Duodenal mucosa (tissue), 2 donors: Measurements from ENCODE around the gene APBB2.

ENCODE experiments used
- H3K27ac ChIP-seq: one replicate; pipeline ENCODE4 v1.7.0; 2013; ENCODE audit warnings: low read depth, low read length
- H3K27me3 ChIP-seq, 2 donors: one replicate each; pipeline ENCODE4 v1.7.0; 2013; ENCODE audit warnings: low read length in 2 of 2, control low read depth in 1 of 2; ENCODE audit not compliant: insufficient read depth in 2 of 2, control insufficient read depth in 1 of 2
- H3K36me3 ChIP-seq, 2 donors: one replicate each; pipeline ENCODE4 v1.7.0; 2013; ENCODE audit warnings: low read length in 2 of 2, control low read depth in 1 of 2; ENCODE audit not compliant: insufficient read depth in 2 of 2, control insufficient read depth in 1 of 2
- H3K4me1 ChIP-seq, 2 donors: one replicate each; pipeline ENCODE4 v1.7.0; 2013; ENCODE audit warnings: low read length in 2 of 2, control low read depth in 1 of 2; ENCODE audit not compliant: insufficient read depth in 2 of 2, control insufficient read depth in 1 of 2
- H3K4me3 ChIP-seq, 2 donors: one replicate each; pipeline ENCODE4 v1.7.0; 2013; ENCODE audit warnings: low read length in 2 of 2, low read depth in 1 of 2
- H3K9ac ChIP-seq, 2 donors: one replicate each; pipeline ENCODE4 v1.7.0; 2013; ENCODE audit warnings: low read length in 2 of 2, low read depth in 1 of 2
- H3K9me3 ChIP-seq, 2 donors: one replicate each; pipeline ENCODE4 v1.7.0; 2013; ENCODE audit warnings: low read length in 2 of 2, control low read depth in 1 of 2; ENCODE audit not compliant: control insufficient read depth in 1 of 2

Gene APBB2

DNA sequence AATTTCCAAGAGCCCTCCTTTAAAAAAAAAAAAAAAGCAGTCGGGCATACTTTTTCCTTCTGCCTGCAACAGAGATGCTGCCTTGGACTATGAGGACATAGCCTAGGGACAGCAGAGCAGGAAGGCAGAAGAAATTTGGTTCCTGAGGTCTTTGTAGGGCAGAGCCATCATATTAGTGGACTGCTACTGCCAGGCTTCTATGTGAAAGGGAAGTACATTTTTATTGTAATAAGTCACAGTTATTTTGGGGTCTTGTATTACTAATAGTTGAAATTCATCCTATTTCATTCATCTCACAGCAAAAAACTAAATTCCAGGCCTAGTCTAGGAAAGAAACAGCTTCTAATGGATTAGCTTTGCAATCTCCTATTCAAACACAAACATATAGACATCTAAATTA lies 253.4 kb downstream of the APBB2 start:
- no peak overlapping the region for H3K27ac ChIP-seq
- H3K9me3 ChIP-seq: no peaks in the 10 kb centered on the region
- H3K9ac ChIP-seq: no peak overlapping the region
- H3K27me3 ChIP-seq: no peaks in the 10 kb centered on the region
- no peaks in the 10 kb centered on the region for H3K4me1 ChIP-seq
- H3K4me3 ChIP-seq: no peak overlapping the region
- no peaks in the 10 kb centered on the region for H3K36me3 ChIP-seq

DNA sequence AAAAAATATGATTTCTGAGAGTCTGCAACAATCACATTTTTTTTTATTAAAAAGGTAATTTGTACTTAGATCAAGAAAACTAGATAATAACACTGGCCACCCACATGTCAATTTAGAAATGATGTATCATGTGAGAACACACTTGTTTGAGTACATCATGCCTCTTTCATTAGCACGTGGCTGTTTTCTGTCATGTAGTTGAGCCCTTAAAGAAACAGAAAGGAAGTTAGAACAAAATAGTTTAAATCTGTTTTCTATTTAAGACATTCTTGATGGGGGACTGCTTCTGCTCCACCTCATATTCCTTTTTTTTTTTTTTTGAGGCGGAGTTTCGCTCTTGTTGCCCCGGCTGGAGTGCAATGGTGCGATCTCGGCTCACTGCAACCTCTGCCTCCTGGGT lies 257.1 kb downstream of the APBB2 start:
- no peak overlapping the region for H3K27ac ChIP-seq
- no peaks in the 10 kb centered on the region for H3K27me3 ChIP-seq
- no peaks in the 10 kb centered on the region for H3K4me1 ChIP-seq
- H3K36me3 ChIP-seq: no peaks in the 10 kb centered on the region
- H3K9ac ChIP-seq: no peak overlapping the region
- no peaks in the 10 kb centered on the region for H3K9me3 ChIP-seq
- no peak overlapping the region for H3K4me3 ChIP-seq

DNA sequence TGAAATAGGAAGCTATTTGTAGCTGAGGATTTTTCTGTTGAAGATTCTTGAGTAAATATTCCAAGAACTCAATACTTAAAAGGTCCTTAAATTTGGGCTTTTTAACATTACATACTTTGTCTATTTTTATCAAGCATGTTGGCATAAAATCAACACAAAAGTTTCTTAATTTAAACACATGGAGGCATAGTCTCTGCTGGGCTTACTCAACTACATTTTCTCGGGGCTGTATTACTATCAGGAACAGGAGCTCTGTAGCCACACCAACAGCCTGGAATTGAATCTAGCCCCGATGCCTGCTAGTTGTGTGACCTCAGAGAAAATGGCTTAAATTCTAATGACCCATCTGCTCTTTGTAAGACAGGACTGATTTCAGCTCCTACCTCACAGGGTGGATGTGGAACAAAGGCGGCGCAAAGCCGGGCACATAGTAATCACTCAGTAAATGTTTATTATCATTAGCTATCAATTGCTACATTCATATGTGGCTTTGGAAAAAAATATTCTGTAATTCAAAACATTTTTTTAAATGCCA lies 257.6 kb downstream of the APBB2 start:
- no peaks in the 10 kb centered on the region for H3K27me3 ChIP-seq
- H3K4me1 ChIP-seq: no peaks in the 10 kb centered on the region
- no peak overlapping the region for H3K27ac ChIP-seq
- H3K36me3 ChIP-seq: no peaks in the 10 kb centered on the region
- no peaks in the 10 kb centered on the region for H3K9me3 ChIP-seq
- no peak overlapping the region for H3K9ac ChIP-seq
- H3K4me3 ChIP-seq: no peak overlapping the region

DNA sequence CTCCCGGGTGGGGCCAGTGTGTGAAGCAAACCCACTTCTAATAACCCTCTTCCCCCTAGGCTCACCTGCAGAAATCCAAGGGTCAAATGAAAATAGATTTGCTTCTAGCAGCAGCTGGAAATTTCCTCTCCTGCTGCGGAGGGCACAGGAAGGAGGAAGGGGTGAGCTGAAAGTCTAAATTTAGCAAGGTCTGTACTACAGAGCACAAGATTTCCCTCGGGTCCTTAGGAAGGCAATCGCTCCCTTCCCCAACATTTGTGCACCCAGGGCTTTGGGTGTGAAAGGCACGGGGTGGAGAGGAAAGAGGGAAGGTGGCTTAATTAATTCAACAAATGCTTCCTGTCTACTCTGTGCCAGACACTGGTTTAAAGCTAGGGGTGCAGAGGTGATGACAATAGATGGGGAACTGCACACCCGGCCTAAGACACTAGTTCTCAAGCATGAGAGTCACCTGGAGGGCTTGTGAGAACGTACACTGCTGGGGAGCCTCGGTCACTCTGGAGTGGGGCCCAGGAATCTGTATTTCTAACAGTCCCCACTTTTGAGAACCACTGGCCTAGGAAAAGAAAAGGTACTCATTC lies 260.2 kb downstream of the APBB2 start:
- H3K36me3 ChIP-seq: no peaks in the 10 kb centered on the region
- no peaks in the 10 kb centered on the region for H3K9me3 ChIP-seq
- no peaks in the 10 kb centered on the region for H3K4me1 ChIP-seq
- no peak overlapping the region for H3K9ac ChIP-seq
- H3K4me3 ChIP-seq: no peak overlapping the region
- H3K27me3 ChIP-seq: no peaks in the 10 kb centered on the region
- peak overlapping the region; percentile 20 for H3K27ac ChIP-seq

DNA sequence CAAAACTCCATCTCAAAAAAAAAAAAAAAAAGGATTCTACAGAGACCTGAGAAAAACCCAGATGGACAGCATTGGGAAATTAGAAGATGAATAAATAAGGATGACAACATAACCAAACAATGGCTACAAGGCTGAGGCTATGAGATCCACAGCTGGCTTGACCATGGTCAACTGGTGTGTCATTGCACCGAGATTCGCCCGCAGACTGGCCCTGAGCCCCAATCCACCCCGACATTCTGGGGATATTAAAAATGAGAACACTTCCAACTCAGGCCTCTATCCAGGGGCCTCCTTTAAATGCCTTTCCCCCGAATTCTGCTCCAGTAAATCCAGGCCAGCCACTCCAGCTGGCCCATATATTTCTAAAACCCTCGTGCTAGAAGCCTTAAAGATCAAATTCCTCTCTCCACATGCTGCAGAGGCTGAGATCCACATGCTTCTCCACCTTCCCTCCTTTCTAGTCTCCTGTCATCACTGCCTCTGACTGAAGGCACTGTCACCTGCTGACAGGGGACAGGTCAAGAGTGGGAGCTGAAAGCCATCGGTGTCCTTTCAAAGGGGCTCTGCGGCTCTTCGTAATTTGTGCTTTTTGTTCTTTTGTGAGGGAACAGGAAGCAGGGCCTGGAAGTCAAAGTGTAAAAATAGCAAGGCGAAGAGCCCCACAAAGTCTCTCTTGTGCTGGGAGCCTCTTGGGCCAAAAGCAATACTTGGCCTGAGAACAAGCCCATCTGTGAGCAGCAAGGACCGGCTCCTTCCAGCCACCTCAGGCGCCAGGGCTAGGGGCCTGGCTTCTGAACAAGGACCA lies 260.9 kb downstream of the APBB2 start:
- Histone ChIP-seq H3K27ac (no peak overlapping the region), H3K27me3 (no peaks in the 10 kb centered on the region), H3K36me3 (no peaks in the 10 kb centered on the region), H3K4me3 (no peak overlapping the region), H3K4me1 (no peaks in the 10 kb centered on the region), H3K9ac (no peak overlapping the region), H3K9me3 (no peaks in the 10 kb centered on the region)

DNA sequence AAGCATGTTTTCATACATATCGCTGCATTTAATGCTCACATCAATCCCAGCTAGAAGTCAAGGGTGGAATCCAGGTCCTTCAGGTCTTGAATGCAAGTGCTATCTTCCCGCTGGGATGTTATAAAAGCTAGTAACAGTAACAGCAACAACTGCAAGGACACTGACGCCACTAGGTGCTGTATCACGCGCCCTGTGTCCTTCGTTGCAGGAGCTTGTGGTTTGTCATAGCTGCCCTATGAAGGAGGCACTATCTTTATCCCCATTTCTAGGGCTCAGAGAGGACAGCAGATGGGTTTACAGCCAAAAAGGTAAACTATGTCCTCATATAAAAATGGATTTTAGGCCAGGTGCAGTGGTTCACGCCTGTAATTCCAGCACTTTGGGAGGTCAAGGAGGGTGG lies 261.7 kb downstream of the APBB2 start:
- Histone ChIP-seq H3K9ac (no peak overlapping the region), H3K36me3 (no peaks in the 10 kb centered on the region), H3K4me3 (no peak overlapping the region), H3K27ac (no peak overlapping the region), H3K4me1 (no peaks in the 10 kb centered on the region), H3K9me3 (no peaks in the 10 kb centered on the region), H3K27me3 (no peaks in the 10 kb centered on the region)

DNA sequence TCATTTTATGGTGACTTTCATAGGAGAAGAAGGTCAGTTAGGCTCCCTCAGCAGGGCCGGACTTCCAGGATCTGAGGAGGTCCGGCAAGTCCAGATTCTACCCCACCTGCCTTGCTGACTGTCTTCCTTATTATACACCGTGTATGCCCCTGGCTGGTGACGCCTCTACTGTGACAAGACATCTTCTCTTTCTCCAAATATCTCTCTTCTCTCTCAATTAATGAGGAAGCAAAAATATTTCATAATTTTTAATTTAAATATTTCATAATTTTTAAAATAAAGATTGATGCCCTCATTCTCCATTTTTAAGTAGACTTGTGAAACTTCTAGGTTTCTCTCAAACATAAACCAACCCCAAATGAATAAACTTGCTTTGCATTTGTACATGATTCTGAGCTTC lies 262.1 kb downstream of the APBB2 start:
- Histone ChIP-seq H3K36me3 (no peaks in the 10 kb centered on the region), H3K27me3 (no peaks in the 10 kb centered on the region), H3K9me3 (no peaks in the 10 kb centered on the region), H3K9ac (no peak overlapping the region), H3K4me1 (no peaks in the 10 kb centered on the region), H3K4me3 (no peak overlapping the region), H3K27ac (no peak overlapping the region)

DNA sequence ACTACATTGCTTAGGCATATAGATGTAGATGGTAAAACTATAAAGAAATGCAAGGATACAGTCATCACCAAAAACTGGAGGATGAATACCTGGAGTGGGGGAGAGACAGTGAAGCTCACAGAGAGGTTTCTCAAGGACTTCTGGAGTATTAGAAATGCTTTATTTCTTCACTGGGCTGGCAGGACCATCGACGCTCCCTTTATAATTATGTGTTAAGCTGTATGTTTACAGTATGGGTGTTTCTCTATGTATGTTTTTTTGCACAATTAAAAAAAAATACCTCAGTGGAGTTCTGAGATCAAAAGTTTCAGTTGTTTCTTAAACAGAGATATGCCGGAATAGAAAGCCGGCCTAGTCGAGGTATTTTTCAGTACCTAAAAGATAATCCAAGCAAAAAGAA lies 263.3 kb downstream of the APBB2 start:
- Histone ChIP-seq H3K27me3 (no peaks in the 10 kb centered on the region), H3K4me3 (no peak overlapping the region), H3K4me1 (no peaks in the 10 kb centered on the region), H3K9me3 (no peaks in the 10 kb centered on the region), H3K9ac (no peak overlapping the region), H3K36me3 (no peaks in the 10 kb centered on the region), H3K27ac (no peak overlapping the region)

DNA sequence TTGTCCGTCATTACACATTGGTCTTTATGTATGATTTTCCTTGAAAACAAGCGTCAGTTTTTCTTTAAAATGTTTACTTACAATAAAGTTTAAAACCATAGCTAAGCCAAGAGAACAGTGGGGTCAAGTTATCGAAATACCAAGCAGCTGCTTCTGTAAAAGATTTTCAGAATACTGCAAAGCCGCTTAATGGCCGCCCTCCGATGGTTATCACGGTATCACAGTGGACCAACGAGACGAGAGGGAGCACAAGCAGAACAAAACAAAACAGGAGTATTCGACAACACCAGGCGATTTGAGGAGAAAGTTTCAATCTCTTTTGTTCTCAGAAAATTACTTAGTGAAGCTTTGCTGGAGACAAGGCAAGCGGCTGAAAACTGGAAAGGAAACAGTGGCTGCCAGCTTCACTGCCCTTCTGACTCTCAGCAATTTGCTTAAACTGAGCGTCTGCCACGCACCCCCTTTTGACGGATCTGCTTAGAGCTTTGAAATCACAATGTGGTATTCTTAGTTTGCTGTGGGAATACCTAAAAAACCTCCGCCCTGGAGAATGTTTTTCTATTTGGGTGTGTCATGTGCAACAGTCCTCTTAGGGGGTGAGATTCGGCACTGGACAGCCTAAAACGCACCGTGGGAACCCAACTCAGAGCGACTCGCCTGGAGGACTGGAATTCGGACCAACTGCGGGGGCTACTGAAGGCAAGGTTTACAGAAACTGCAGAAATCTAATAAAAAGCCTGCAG lies 264.8 kb downstream of the APBB2 start:
- H3K9ac ChIP-seq: no peak overlapping the region
- no peaks in the 10 kb centered on the region for H3K4me1 ChIP-seq
- H3K36me3 ChIP-seq: no peaks in the 10 kb centered on the region
- no peak overlapping the region for H3K4me3 ChIP-seq
- no peak overlapping the region for H3K27ac ChIP-seq
- no peaks in the 10 kb centered on the region for H3K27me3 ChIP-seq
- H3K9me3 ChIP-seq: no peaks in the 10 kb centered on the region

DNA sequence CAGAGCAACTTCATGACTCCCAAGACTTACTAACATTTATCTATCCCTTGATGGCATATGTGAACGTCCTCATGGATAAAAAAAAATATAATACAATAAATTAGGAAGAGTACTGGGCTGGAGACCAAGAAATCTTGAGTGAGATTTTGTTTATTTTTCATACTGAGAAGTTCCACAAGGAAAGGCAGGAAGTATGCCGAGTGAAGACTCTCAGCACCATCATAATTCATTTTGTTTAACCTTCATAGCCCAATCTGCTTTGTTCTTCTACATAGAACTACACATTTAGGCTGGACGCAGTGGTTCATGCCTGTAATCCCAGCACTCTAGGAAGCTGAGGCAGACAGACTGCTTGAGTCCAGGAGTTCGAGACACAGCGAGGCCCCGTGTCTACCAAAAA lies 266.3 kb downstream of the APBB2 start:
- Histone ChIP-seq H3K27me3 (no peaks in the 10 kb centered on the region), H3K27ac (no peak overlapping the region), H3K9ac (no peak overlapping the region)

More for the DNA sequence above, 266.3 kb downstream of the APBB2 start:
- H3K36me3 ChIP-seq: peaks cover 0 to 4% of the 10 kb centered on the region in 2 donors
- no peaks in the 10 kb centered on the region for H3K9me3 ChIP-seq
- no peak overlapping the region for H3K4me3 ChIP-seq
- H3K4me1 ChIP-seq: no peaks in the 10 kb centered on the region
